Sciatic nerve (tissue), 2 donors: Measurements from ENCODE around the gene GATAD1. TPM values are rescaled to one million over a fixed set of nuclear protein-coding genes. Genes with fewer than 3 reads are reported as not detected.
"Not testable (repeated sequence)": the region's sequence is repeated elsewhere in the genome, so short reads cannot be mapped to it uniquely, and the experiment has no call there.

Experiments
- ATAC-seq: fragments of 200-7000 bp; cut with Tn5 transposase; one replicate; pipeline ENCODE4 v1.9.1; 2020; ENCODE audit warnings: mild to moderate bottlenecking, moderate library complexity
- DNase-seq: peaks from one replicate; pipeline ENCODE4 v3.0.0-alpha.2; 2020; ENCODE audit warnings: low spot score
- intact Hi-C: fragments of 100-400 bp; cut with DNase I; formaldehyde crosslinking; loops from one replicate; pipeline ENCODE4 v1.14.2; 2022
- total RNA-seq: library from RNA; stranded (reverse); fragmentation: NEBNext Ultra II Directional; extraction: Animal tissue kit (Norgen Biotek cat#: 25700); gene quantifications from one replicate; pipeline ENCODE4 v1.2.1, GENCODE V29; 2021
- donor health status: DM: no; HTN: no; CAD: no.
- donor health status: DM: no; HTN: no; CAD: no.

The GATAD1 gene
- 52.0 TPM for total RNA-seq

- DNase-seq (peak; percentile 94), ATAC-seq (peak; percentile 99)
- intact Hi-C loops: no loop called here
These were observed at the start of gene GATAD1 for GRCh38 chr7:92447345-92448204. Gene GATAD1, plus strand, starts transcription at chr7:92447482. Its CDS starts 248 bp downstream, at chr7:92447730.

GRCh38 chr7:92397542-92397941 lies 49.7 kb upstream of the GATAD1 start:
- ATAC-seq (no peak), DNase-seq (no peak)
- intact Hi-C loops: no loop called here

- ATAC-seq (no peak), DNase-seq (no peak)
- intact Hi-C loops: no loop called here
These were observed 47.3 kb upstream of the GATAD1 start for GRCh38 chr7:92400013-92400412.

GRCh38 chr7:92402920-92403759 lies 44.1 kb upstream of the GATAD1 start:
- ATAC-seq (no peak), DNase-seq (no peak)
- intact Hi-C loops: no loop called here

- DNase-seq (no peak), ATAC-seq (no peak)
- intact Hi-C loops: no loop called here
These were observed 43.6 kb upstream of the GATAD1 start for GRCh38 chr7:92403760-92404074.

GRCh38 chr7:92404170-92404614 lies 43.1 kb upstream of the GATAD1 start:
- no peak for DNase-seq
- ATAC-seq: no peak
- intact Hi-C loops: no loop called here

GRCh38 chr7:92409357-92409756 lies 37.9 kb upstream of the GATAD1 start:
- ATAC-seq: no peak
- DNase-seq: no peak
- intact Hi-C loops: no loop called here

GRCh38 chr7:92410162-92410561 lies 37.1 kb upstream of the GATAD1 start:
- DNase-seq, ATAC-seq, intact Hi-C loops: not testable (repeated sequence)

- intact Hi-C loops: no loop called here
- no peak for ATAC-seq
- DNase-seq: no peak
These were observed 34.5 kb upstream of the GATAD1 start for GRCh38 chr7:92412745-92413144.

- intact Hi-C loops: no loop called here
- DNase-seq (no peak), ATAC-seq (no peak)
These were observed 33.7 kb upstream of the GATAD1 start for GRCh38 chr7:92413550-92413949.

GRCh38 chr7:92415225-92415624 lies 32.1 kb upstream of the GATAD1 start:
- intact Hi-C loops: no loop called here
- DNase-seq (no peak), ATAC-seq (no peak)

GRCh38 chr7:92417913-92418312 lies 29.4 kb upstream of the GATAD1 start:
- intact Hi-C loops: no loop called here
- DNase-seq: no peak
- no peak for ATAC-seq

GRCh38 chr7:92421676-92422435 lies 25.4 kb upstream of the GATAD1 start:
- no peak for DNase-seq
- intact Hi-C loops: no loop called here
- ATAC-seq: no peak

GRCh38 chr7:92422926-92423325 lies 24.4 kb upstream of the GATAD1 start:
- intact Hi-C loops: no loop called here
- DNase-seq: no peak
- no peak for ATAC-seq

GRCh38 chr7:92423710-92424131 lies 23.6 kb upstream of the GATAD1 start:
- DNase-seq: no peak
- peak; percentile 22 for ATAC-seq
- intact Hi-C loops: no loop called here

GRCh38 chr7:92425311-92425947 lies 21.9 kb upstream of the GATAD1 start:
- intact Hi-C loops: no loop called here
- DNase-seq: no peak
- ATAC-seq: no peak

- no peak for DNase-seq
- intact Hi-C loops: no loop called here
- no peak for ATAC-seq
These were observed 20.1 kb upstream of the GATAD1 start for GRCh38 chr7:92427193-92427592.

- ATAC-seq: no peak
- DNase-seq: no peak
- intact Hi-C loops: no loop called here
These were observed 14.9 kb upstream of the GATAD1 start for GRCh38 chr7:92432299-92432946.

- intact Hi-C loops: no loop called here
- DNase-seq (no peak), ATAC-seq (no peak)
These were observed 14.3 kb upstream of the GATAD1 start for GRCh38 chr7:92433019-92433418.
